GM19372 (cell line): ENCODE measurements around the gene GBE1.
"Not testable (repeated sequence)": the region's sequence is repeated elsewhere in the genome, so short reads cannot be mapped to it uniquely, and the experiment has no call there.

Experiments used
- ATAC-seq: cut with Tn5 transposase; IDR thresholded peaks from one replicate; pipeline ENCODE4 v1.9.1; 2021; ENCODE audit warnings: mild to moderate bottlenecking, low read depth, moderate library complexity; ENCODE audit not compliant: unreplicated experiment

GBE1 gene

GRCh38 chr3:81760924-81761903 is at the start of gene GBE1:
GBE1 (minus strand) TSS chr3:81761645; CDS start chr3:81761517, 128 bp downstream.
- ATAC-seq = peak; percentile 83

- no peak for ATAC-seq
Observed at GRCh38 chr3:81808900-81809299, 47.5 kb upstream of the GBE1 start.

- ATAC-seq = no peak
Observed at GRCh38 chr3:81799403-81799802, 38.0 kb upstream of the GBE1 start.

GRCh38 chr3:81793410-81793809 is 32.0 kb upstream of the GBE1 start:
- ATAC-seq = no peak

- no peak for ATAC-seq
Observed at GRCh38 chr3:81790117-81790516, 28.7 kb upstream of the GBE1 start.

GRCh38 chr3:81789691-81790090 is 28.2 kb upstream of the GBE1 start:
- ATAC-seq = no peak

- ATAC-seq = peak; percentile 60
Observed at GRCh38 chr3:81788610-81789009, 27.2 kb upstream of the GBE1 start.

- peak; percentile 23 for ATAC-seq
Observed at GRCh38 chr3:81788044-81788443, 26.6 kb upstream of the GBE1 start.

- no peak for ATAC-seq
Observed at GRCh38 chr3:81782585-81782984, 21.1 kb upstream of the GBE1 start.

- peak; percentile 60 for ATAC-seq
Observed at GRCh38 chr3:81778678-81779182, 17.3 kb upstream of the GBE1 start.

- ATAC-seq = no peak
Observed at GRCh38 chr3:81776643-81777042, 15.2 kb upstream of the GBE1 start.

GRCh38 chr3:81770710-81771109 is 9.3 kb upstream of the GBE1 start:
- ATAC-seq = no peak

GRCh38 chr3:81769299-81769698 is 7.9 kb upstream of the GBE1 start:
- ATAC-seq = no peak

GRCh38 chr3:81767250-81767859 is 5.9 kb upstream of the GBE1 start:
- not testable (repeated sequence) for ATAC-seq

- ATAC-seq = no peak
Observed at GRCh38 chr3:81765400-81765799, 4.0 kb upstream of the GBE1 start.

- no peak for ATAC-seq
Observed at GRCh38 chr3:81764665-81765064, 3.2 kb upstream of the GBE1 start.

- ATAC-seq = no peak
Observed at GRCh38 chr3:81764002-81764401, 2.6 kb upstream of the GBE1 start.

GRCh38 chr3:81763001-81763400 is 1.6 kb upstream of the GBE1 start:
- ATAC-seq = no peak

GRCh38 chr3:81761904-81762580 is 597 bp upstream of the GBE1 start:
- ATAC-seq = peak; percentile 0

GRCh38 chr3:81760215-81760614 is 1.2 kb downstream of the GBE1 start:
- ATAC-seq = no peak

- ATAC-seq = not testable (repeated sequence)
Observed at GRCh38 chr3:81758771-81759170, 2.7 kb downstream of the GBE1 start.
